SU-DHL-6 (cell line): Measurements from ENCODE around the gene ORM1.

ENCODE experiments used
- CTCF ChIP-seq: fragments of 200-600 bp; sonication (generic); IDR thresholded peaks from one replicate; pipeline ENCODE4 v1.5.1; 2017; ENCODE audit warnings: antibody characterized with exemption, mild to moderate bottlenecking, low read length, moderate library complexity; ENCODE audit not compliant: insufficient read depth, poor library complexity, severe bottlenecking
- EZH2phosphoT487 ChIP-seq: fragments of 200-600 bp; sonication (generic), shearing (Covaris generic); conservative IDR thresholded peaks from 2 replicates; pipeline ENCODE4 v1.6.1; 2018; ENCODE audit warnings: mild to moderate bottlenecking, antibody characterized with exemption, low read length, moderate library complexity, mixed read lengths

- TF ChIP-seq CTCF = no peak
- no peak for TF ChIP-seq EZH2phosphoT487
These were observed 4.9 kb downstream of the ORM1 start for GRCh38 chr9:114327749-114328148.
